ENCODE results near the gene DIP2C. TPM values are rescaled to one million over a fixed set of nuclear protein-coding genes. Genes with fewer than 3 reads are reported as not detected.

The DIP2C gene
- total and polyA plus RNA-seq, 2 donors (not counting 1 experiment from before 2014, with no cell fraction given): 1.3 to 1.9 TPM

DNA sequence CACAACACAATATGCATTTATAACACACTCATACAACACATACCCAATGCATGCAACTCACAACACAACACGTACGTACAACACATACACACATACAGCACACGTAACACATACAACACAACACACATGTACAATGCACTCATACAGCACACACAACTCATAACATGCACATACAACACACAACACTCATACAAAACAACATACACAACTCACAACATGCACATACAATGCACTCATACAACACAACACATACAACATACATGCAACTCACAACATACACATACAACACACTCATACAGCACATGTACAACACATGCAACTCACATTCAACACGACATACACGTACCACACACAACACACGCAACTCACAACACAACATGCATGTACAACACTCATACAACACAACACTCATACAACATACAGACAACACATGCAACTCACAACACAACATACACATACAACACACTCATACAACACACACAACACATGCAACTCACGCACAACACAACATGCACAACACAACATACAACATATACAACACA lies 21.8 kb downstream of the DIP2C start:
- Histone ChIP-seq H3K27ac (ENCODE audit: low read length in 2 of 2) (no peak overlapping the region), H3K4me1 (ENCODE audit: control insufficient read depth in 2 of 2, insufficient read depth in 2 of 2, low read length in 2 of 2) (no peaks in the 10 kb centered on the region), H3K9ac (ENCODE audit: low read length) (no peak overlapping the region), H2AFZ (ENCODE audit: insufficient read depth, low read depth, low read length, poor library complexity, severe bottlenecking) (no peak overlapping the region), H4K20me1 (ENCODE audit: control insufficient read depth, insufficient read depth, low read length, poor library complexity, severe bottlenecking) (no peaks in the 10 kb centered on the region), H3K36me3 (replicated peaks in 1 of 2; ENCODE audit: control extremely low read depth in 1 of 2, control insufficient read depth in 1 of 2, extremely low read depth in 1 of 2, insufficient read depth in 2 of 2, low read length in 1 of 2) (no peaks in the 10 kb centered on the region), H3K27me3 (replicated peaks in 1 of 4; ENCODE audit: control extremely low read depth in 1 of 4, control insufficient read depth in 3 of 4, insufficient read depth in 4 of 4, low read length in 3 of 4) (no peaks in the 10 kb centered on the region), H3K9me3 (ENCODE audit: control extremely low read depth in 1 of 3, control insufficient read depth in 2 of 3, insufficient read depth in 1 of 3, low read length in 2 of 3) (peaks cover 0 to 23% (median 0%) of the 10 kb centered on the region in 3 donors), H3K4me2 (replicated peaks; ENCODE audit: low read depth, low read length, poor library complexity, severe bottlenecking) (no peak overlapping the region), H3K79me2 (ENCODE audit: control insufficient read depth, insufficient read depth, low read length) (no peaks in the 10 kb centered on the region), H3K4me3 (ENCODE audit: control extremely low read depth in 1 of 5, extremely low read depth in 1 of 5, insufficient read depth in 1 of 5, low read depth in 2 of 5, low read length in 4 of 5) (no peak overlapping the region)
- intact Hi-C loops (cut with micrococcal nuclease): no loop called here
- no peaks in the 10 kb centered on the region for H3K9me3 Mint-ChIP-seq (ENCODE audit: insufficient read depth)
- ATAC-seq (ENCODE audit: low read depth) (no peak), DNase-seq (no peak)
- H3K27me3 Mint-ChIP-seq: peaks cover 11% of the 10 kb centered on the region
- CTCF ChIA-PET: no interaction called here
- TF ChIP-seq CTCF (IDR thresholded peaks at IDR 0.05) (no peak), EZH2 (IDR thresholded peaks at IDR 0.05; ENCODE audit: borderline replicate concordance, insufficient read depth, low read depth, low read length, poor library complexity, severe bottlenecking) (no peak)
- H3K27ac Mint-ChIP-seq: no peak overlapping the region
- 92% methylated on average over 7 of the region's 7 CpGs for WGBS (ENCODE audit: insufficient coverage)
- no peak overlapping the region for H3K4me3 Mint-ChIP-seq
- no peaks in the 10 kb centered on the region for H3K4me1 Mint-ChIP-seq
- POLR2A ChIA-PET: no interaction called here

GRCh38 chr10:667096-667495 lies 22.4 kb downstream of the DIP2C start:
- DNase-seq: no peak
- Histone ChIP-seq H4K20me1 (ENCODE audit: control insufficient read depth, insufficient read depth, low read length, poor library complexity, severe bottlenecking) (no peaks in the 10 kb centered on the region), H2AFZ (ENCODE audit: insufficient read depth, low read depth, low read length, poor library complexity, severe bottlenecking) (no peak overlapping the region), H3K4me2 (replicated peaks; ENCODE audit: low read depth, low read length, poor library complexity, severe bottlenecking) (no peak overlapping the region), H3K27ac (ENCODE audit: low read length in 2 of 2) (no peak overlapping the region), H3K9ac (ENCODE audit: low read length) (no peak overlapping the region), H3K27me3 (replicated peaks in 1 of 4; ENCODE audit: control extremely low read depth in 1 of 4, control insufficient read depth in 3 of 4, insufficient read depth in 4 of 4, low read length in 3 of 4) (no peaks in the 10 kb centered on the region), H3K9me3 (ENCODE audit: control extremely low read depth in 1 of 3, control insufficient read depth in 2 of 3, insufficient read depth in 1 of 3, low read length in 2 of 3) (peaks cover 0 to 23% (median 0%) of the 10 kb centered on the region in 3 donors), H3K4me3 (ENCODE audit: control extremely low read depth in 1 of 5, extremely low read depth in 1 of 5, insufficient read depth in 1 of 5, low read depth in 2 of 5, low read length in 4 of 5) (no peak overlapping the region), H3K4me1 (ENCODE audit: control insufficient read depth in 2 of 2, insufficient read depth in 2 of 2, low read length in 2 of 2) (no peaks in the 10 kb centered on the region), H3K79me2 (ENCODE audit: control insufficient read depth, insufficient read depth, low read length) (no peaks in the 10 kb centered on the region), H3K36me3 (replicated peaks in 1 of 2; ENCODE audit: control extremely low read depth in 1 of 2, control insufficient read depth in 1 of 2, extremely low read depth in 1 of 2, insufficient read depth in 2 of 2, low read length in 1 of 2) (no peaks in the 10 kb centered on the region)
- ChIA-PET POLR2A (no interaction called here), CTCF (no interaction called here)
- ATAC-seq (ENCODE audit: low read depth): no peak
- Mint-ChIP-seq H3K4me3 (no peak overlapping the region), H3K27ac (no peak overlapping the region), H3K9me3 (ENCODE audit: insufficient read depth) (no peaks in the 10 kb centered on the region), H3K27me3 (peaks cover 11% of the 10 kb centered on the region), H3K4me1 (no peaks in the 10 kb centered on the region)
- intact Hi-C loops (cut with micrococcal nuclease): no loop called here
- 97% methylated on average over 14 of the region's 15 CpGs for WGBS (ENCODE audit: insufficient coverage)
- no peak for TF ChIP-seq CTCF (IDR thresholded peaks at IDR 0.05)
- TF ChIP-seq EZH2 (IDR thresholded peaks at IDR 0.05; ENCODE audit: borderline replicate concordance, insufficient read depth, low read depth, low read length, poor library complexity, severe bottlenecking): no peak
